MCF 10A (cell line): Measurements from ENCODE around the gene RBP5. TPM values are rescaled to one million over a fixed set of nuclear protein-coding genes. Genes with fewer than 3 reads are reported as not detected.

Experiments
- BruUV-seq: library from RNA; stranded (reverse); fragments of 400-500 nt; replicated peaks from 2 replicates; lab custom pipeline; 2021; lab: Mats Ljungman, UMichigan
- CTCF ChIA-PET: fragments of 300-600 bp; sonication (Branson Sonifier 250); formaldehyde crosslinking; extraction: SDS; loops from one replicate; lab custom pipeline; 2021; ENCODE audit warnings: antibody characterized with exemption, inconsistent platforms; lab: Yijun Ruan, JAX
- POLR2A ChIA-PET: fragments of 300-600, 350-650 bp; sonication (Branson Sonifier 250); formaldehyde crosslinking; extraction: SDS; loops from one replicate; lab custom pipeline; 2020; ENCODE audit warnings: antibody characterized with exemption, inconsistent platforms; lab: Yijun Ruan, JAX
- DNase-seq: peaks from one replicate; pipeline ENCODE4 v3.0.0-alpha.2; 2018; ENCODE audit not compliant: unreplicated experiment
- H3K27ac Mint-ChIP-seq: one replicate; pipeline ENCODE4 v1.8.0; 2022; ENCODE audit warnings: mild to moderate bottlenecking, low read depth, mixed read lengths; ENCODE audit not compliant: unreplicated experiment
- H3K27me3 Mint-ChIP-seq: one replicate; pipeline ENCODE4 v1.8.0; 2022; ENCODE audit warnings: mixed read lengths; ENCODE audit not compliant: insufficient read depth, unreplicated experiment
- H3K36me3 Mint-ChIP-seq: one replicate; pipeline ENCODE4 v1.8.0; 2022; ENCODE audit warnings: mild to moderate bottlenecking, moderate library complexity, mixed read lengths; ENCODE audit not compliant: insufficient read depth, unreplicated experiment
- H3K4me1 Mint-ChIP-seq: one replicate; pipeline ENCODE4 v1.8.0; 2022; ENCODE audit warnings: mixed read lengths; ENCODE audit not compliant: insufficient read depth, unreplicated experiment
- H3K4me3 Mint-ChIP-seq: one replicate; pipeline ENCODE4 v1.8.0; 2022; ENCODE audit warnings: mild to moderate bottlenecking, moderate library complexity, mixed read lengths; ENCODE audit not compliant: unreplicated experiment
- H3K9me3 Mint-ChIP-seq: one replicate; pipeline ENCODE4 v1.8.0; 2022; ENCODE audit warnings: mixed read lengths; ENCODE audit not compliant: unreplicated experiment
- CTCF ChIP-seq: fragments of 200-600 bp; IDR thresholded peaks from one replicate; pipeline ENCODE4 v1.8.0; 2022; ENCODE audit warnings: antibody characterized with exemption, mild to moderate bottlenecking; ENCODE audit not compliant: unreplicated experiment
- intact Hi-C: fragments of 100-400 bp; cut with micrococcal nuclease; formaldehyde crosslinking; loops from 2 replicates; pipeline ENCODE4 v1.14.1; 2022
- total RNA-seq: library from RNA; stranded (reverse); gene quantifications from 2 replicates; pipeline ENCODE4 v1.2.3, GENCODE V29; 2022

Gene RBP5
- total RNA-seq, 1 experiment from 2014 or later, result not detected

GRCh38 chr12:7092986-7093460, 35.7 kb downstream of the RBP5 start:
- BruUV-seq, result no TSS peak
- H3K4me1 Mint-ChIP-seq, result peaks cover 26% of the 10 kb centered on the region
- peaks cover 48% of the 10 kb centered on the region for H3K36me3 Mint-ChIP-seq
- no peak for TF ChIP-seq CTCF
- intact Hi-C loops, result loop anchor here (1.0 to 5.0 kb wide), 5 partner anchors 16 to 149 kb away; partner anchors contain the start of genes C12orf57, C1RL, C1S and EMG1
- no peaks in the 10 kb centered on the region for H3K9me3 Mint-ChIP-seq
- no peaks in the 10 kb centered on the region for H3K27me3 Mint-ChIP-seq
- H3K4me3 Mint-ChIP-seq, result peak overlapping the region; percentile 79
- ChIA-PET POLR2A (interaction anchor here (0.8 to 9.4 kb wide), 12 partner anchors 12 to 148 kb away, joined by 3 to 96 read pairs (median 5); partner anchors contain the start of genes C1RL and C1S), CTCF (interaction anchor here (0.6 to 10.6 kb wide), 21 partner anchors 10 to 147 kb away, joined by 3 to 116 read pairs (median 4); partner anchors contain the start of genes C1RL and C1S)
- no peak for DNase-seq
- H3K27ac Mint-ChIP-seq, result peak overlapping the region; percentile 93

- ChIA-PET POLR2A (interaction anchor here (0.6 to 9.4 kb wide), 14 partner anchors 12 to 362 kb away, joined by 3 to 96 read pairs (median 5); partner anchors contain the start of genes C1RL, C1S and LPCAT3), CTCF (interaction anchor here (0.6 to 10.6 kb wide), 21 partner anchors 10 to 146 kb away, joined by 3 to 116 read pairs (median 4); partner anchors contain the start of genes C1RL and C1S)
- TF ChIP-seq CTCF, result peak; percentile 75
- Mint-ChIP-seq H3K4me3 (peak within 1 kb of the TSS; percentile 79), H3K36me3 (peaks cover 43% of the 10 kb centered on the region), H3K27ac (peak within 1 kb of the TSS; percentile 93), H3K9me3 (no peaks in the 10 kb centered on the region), H3K27me3 (no peaks in the 10 kb centered on the region), H3K4me1 (peaks cover 26% of the 10 kb centered on the region)
- DNase-seq, result peak; percentile 88
- intact Hi-C loops, result loop anchor here (1.0 to 5.0 kb wide), 5 partner anchors 17 to 148 kb away; partner anchors contain the start of genes C12orf57, C1RL, C1S and EMG1
- no TSS peak for BruUV-seq
Observed at GRCh38 chr12:7092229-7092985, 36.3 kb downstream of the RBP5 start, which contains the start of gene C1R. Gene C1R, minus strand, starts transcription at chr12:7092445. Its CDS starts 57 bp downstream, at chr12:7092388.

GRCh38 chr12:7091660-7092228, 36.9 kb downstream of the RBP5 start:
- DNase-seq, result no peak
- Mint-ChIP-seq H3K36me3 (peaks cover 37% of the 10 kb centered on the region), H3K4me1 (peaks cover 26% of the 10 kb centered on the region), H3K9me3 (no peaks in the 10 kb centered on the region), H3K4me3 (peak overlapping the region; percentile 79), H3K27me3 (no peaks in the 10 kb centered on the region), H3K27ac (peak overlapping the region; percentile 93)
- ChIA-PET CTCF (interaction anchor here (0.6 to 10.6 kb wide), 15 partner anchors 11 to 147 kb away, joined by 3 to 116 read pairs (median 8); partner anchors contain the start of genes C1RL and C1S), POLR2A (interaction anchor here (0.6 to 9.4 kb wide), 16 partner anchors 12 to 363 kb away, joined by 3 to 96 read pairs (median 6); partner anchors contain the start of genes C1RL, C1S and LPCAT3)
- intact Hi-C loops, result loop anchor here (1.0 to 5.0 kb wide), 5 partner anchors 18 to 147 kb away; partner anchors contain the start of genes C12orf57, C1RL, C1S and EMG1
- BruUV-seq, result no TSS peak
- no peak for TF ChIP-seq CTCF
